Psoas muscle (tissue), 8 donors: Measurements from ENCODE around the gene HOXD4. TPM values are rescaled to one million over a fixed set of nuclear protein-coding genes. Genes with fewer than 3 reads are reported as not detected.

Experiments used
- ATAC-seq, 4 donors: fragments of 200-7000 bp; cut with Tn5 transposase; one replicate each; pipeline ENCODE4 v1.9.1; 2020; ENCODE audit warnings: moderate library complexity in 3 of 4, mild to moderate bottlenecking in 2 of 4
- DNase-seq, 2 donors: peaks; one replicate each; pipeline ENCODE4 v3.0.0-alpha.2; 2020
- H3K27ac ChIP-seq: fragments of 200-600 bp; one replicate; pipeline ENCODE4 v1.8.0; 2022
- H3K27me3 ChIP-seq, 3 donors: fragments of 200-600 bp in 1 of 3; one replicate each; pipeline versions ENCODE4 v1.6.1 to v1.8.0; 2013 to 2022; ENCODE audit warnings: low read length in 2 of 3, mild to moderate bottlenecking in 2 of 3, moderate library complexity in 1 of 3; ENCODE audit not compliant: insufficient read depth in 3 of 3
- H3K36me3 ChIP-seq, 2 donors: fragments of 200-600 bp in 1 of 2; one replicate each; pipeline versions ENCODE4 v1.6.1 to v1.8.0; 2013 to 2022; ENCODE audit warnings: low read depth in 1 of 2, mild to moderate bottlenecking in 1 of 2, moderate library complexity in 1 of 2; ENCODE audit not compliant: insufficient read depth in 1 of 2
- H3K4me1 ChIP-seq: fragments of 200-600 bp; one replicate; pipeline ENCODE4 v1.8.0; 2022
- H3K4me3 ChIP-seq: fragments of 200-600 bp; one replicate; pipeline ENCODE4 v1.8.0; 2022; ENCODE audit warnings: mild to moderate bottlenecking
- H3K9me3 ChIP-seq: fragments of 200-600 bp; one replicate; pipeline ENCODE4 v1.8.0; 2022
- CTCF ChIP-seq: fragments of 200-600 bp; IDR thresholded peaks from one replicate; pipeline ENCODE4 v1.8.0; 2022; ENCODE audit warnings: antibody characterized with exemption
- whole genome bisulfite sequencing, 3 donors: extraction: QIAGEN DNeasy Blood & Tissue Kit; methylation state at CpG; one replicate each; pipeline versions ENCODE4 v1.1.6 to v1.1.7; 2013; 5-methylcytosine and 5-hydroxymethylcytosine counted together
- intact Hi-C, 2 donors: fragments of 100-400 bp; cut with DNase I; formaldehyde crosslinking; loops; one replicate each; pipeline versions ENCODE4 v1.11.0 to v1.14.2; 2022
- polyA plus RNA-seq, 3 donors: library from polyadenylated mRNA; stranded (reverse); fragments of 200-250 nt; gene quantifications; one replicate each; pipeline ENCODE4 v1.2.3, GENCODE V29; 2013
- total RNA-seq, 4 donors: library from RNA; stranded (reverse); fragmentation: NEBNext Ultra II Directional in 2 of 4; extraction: Animal tissue kit (Norgen Biotek cat#: 25700) in 2 of 4; gene quantifications; one replicate each; pipeline versions ENCODE4 v1.2.1 to v1.2.4, GENCODE V29; 2021 to 2023
- donor health status: healthy with polysubstance abuse.
- donor health status: DM: no; HTN: no; CAD: no; lungs with moderate emphysema.
- donor health status: Bipolar disorder and iron deficiency.
- donor health status: healthy.
- donor health status: DM: yes; HTN: yes; CAD: no.
- donor health status: DM: no; HTN: no; CAD: no.
- donor health status: DM: no; HTN: no; CAD: no.
- donor health status: DM: yes; HTN: yes; CAD: no.

Gene HOXD4
- total and polyA plus RNA-seq, 7 donors: 0.26 to 4.1 (median 1.2) TPM

DNA sequence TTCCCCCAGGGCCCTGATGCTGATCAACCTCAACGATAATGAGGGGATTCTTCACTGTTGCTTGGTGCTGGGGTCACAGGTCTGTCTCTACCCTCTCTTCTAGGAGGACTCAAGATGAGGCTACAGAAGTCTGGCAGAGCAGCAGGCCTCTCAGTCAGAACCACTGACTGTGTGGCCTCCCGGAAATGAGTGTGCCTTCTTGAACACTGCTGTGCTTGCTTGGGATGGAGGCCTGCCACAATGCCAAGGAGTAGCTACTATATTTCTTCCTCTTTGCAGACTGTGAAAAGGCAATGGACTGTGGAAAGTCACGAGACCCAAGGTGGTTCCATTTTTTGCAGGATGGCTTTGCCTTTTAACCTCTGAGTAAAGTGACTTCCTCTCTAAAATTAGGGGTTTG, 31.3 kb downstream of the HOXD4 start:
- 82 to 86% (median 84%) methylated on average over 3 of the region's 3 CpGs for WGBS, 3 donors
- Histone ChIP-seq H3K27ac (no peak overlapping the region), H3K36me3 (no peaks in the 10 kb centered on the region), H3K4me3 (no peak overlapping the region), H3K9me3 (no peaks in the 10 kb centered on the region), H3K27me3 (peaks cover 0 to 41% (median 4%) of the 10 kb centered on the region in 3 donors), H3K4me1 (no peaks in the 10 kb centered on the region)
- ATAC-seq (no peak), DNase-seq (no peak)
- intact Hi-C loops: no loop called here
- TF ChIP-seq CTCF: no peak

DNA sequence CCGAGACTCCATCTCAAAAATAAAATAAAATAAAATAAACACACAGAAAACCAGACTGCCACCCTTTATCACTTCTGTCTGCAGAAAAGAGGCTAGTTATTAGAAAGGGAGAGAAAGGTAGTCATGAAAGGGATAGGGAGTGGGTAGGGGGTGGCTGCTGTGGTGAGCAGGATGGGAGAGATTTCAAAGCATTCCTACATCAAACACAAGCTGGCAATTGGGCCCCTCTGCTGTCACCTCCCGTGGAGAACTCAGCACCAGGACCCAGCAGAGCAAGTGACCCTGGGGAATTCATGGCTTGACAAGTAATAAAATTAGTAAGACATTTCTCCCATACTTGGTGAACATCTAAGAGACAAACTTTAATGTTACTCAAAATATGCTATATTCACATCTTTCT, 33.4 kb downstream of the HOXD4 start:
- Histone ChIP-seq H3K4me3 (no peak overlapping the region), H3K36me3 (no peaks in the 10 kb centered on the region), H3K4me1 (no peaks in the 10 kb centered on the region), H3K27me3 (peaks cover 0 to 35% (median 6%) of the 10 kb centered on the region in 3 donors), H3K27ac (no peak overlapping the region), H3K9me3 (no peaks in the 10 kb centered on the region)
- no peak for TF ChIP-seq CTCF
- intact Hi-C loops: no loop called here
- WGBS, 3 donors: 69 to 85% (median 72%) methylated on average over 2 of the region's 2 CpGs
- no peak for ATAC-seq
- no peak for DNase-seq

- Histone ChIP-seq H3K27ac (no peak overlapping the region), H3K27me3 (peaks cover 0 to 37% (median 6%) of the 10 kb centered on the region in 3 donors), H3K4me1 (no peaks in the 10 kb centered on the region), H3K4me3 (no peak overlapping the region), H3K9me3 (no peaks in the 10 kb centered on the region), H3K36me3 (no peaks in the 10 kb centered on the region)
- ATAC-seq (no peak), DNase-seq (no peak)
- 93 to 98% (median 93%) methylated on average over 2 of the region's 2 CpGs for WGBS, 3 donors
- intact Hi-C loops: no loop called here
- TF ChIP-seq CTCF: no peak
Observed at GRCh38 chr2:176186024-176186423, 34.7 kb downstream of the HOXD4 start.

GRCh38 chr2:176187200-176187898, 36.0 kb downstream of the HOXD4 start:
- peak overlapping the region; percentile 85 for H3K4me3 ChIP-seq
- no peaks in the 10 kb centered on the region for H3K4me1 ChIP-seq
- peaks cover 0 to 47% (median 6%) of the 10 kb centered on the region in 3 donors for H3K27me3 ChIP-seq
- intact Hi-C loops: no loop called here
- TF ChIP-seq CTCF: no peak
- peak in 1 of 4 donors; percentile 58 for ATAC-seq
- DNase-seq: no peak
- no peaks in the 10 kb centered on the region for H3K9me3 ChIP-seq
- WGBS, 3 donors: 12 to 18% (median 14%) methylated on average over 13 of the region's 13 CpGs
- no peaks in the 10 kb centered on the region for H3K36me3 ChIP-seq
- H3K27ac ChIP-seq: no peak overlapping the region
